Measurements from ENCODE around the gene MDP1. TPM values are rescaled to one million over a fixed set of nuclear protein-coding genes. Genes with fewer than 3 reads are reported as not detected.

Gene MDP1
- total and polyA plus RNA-seq, 2 of the 8 experiments (the other 6 are each of a cell fraction or from before 2014, with no cell fraction given): 17.7 to 32.2 TPM

GRCh38 chr14:24232121-24232644 lies 16.3 kb upstream of the MDP1 start, which contains the start of gene NEDD8 (continued):
- TF ChIP-seq CBX5 (IDR thresholded peaks at IDR 0.05; ENCODE audit: low read depth, low read length) (no peak), POU5F1 (IDR thresholded peaks at IDR 0.05; ENCODE audit: low read depth, low read length) (no peak), CHD7 (IDR thresholded peaks at IDR 0.05; ENCODE audit: insufficient replicate concordance, low read length) (no peak), NRF1 (IDR thresholded peaks at IDR 0.05; ENCODE audit: low read depth, low read length) (no peak), SUZ12 (IDR thresholded peaks at IDR 0.05; ENCODE audit: low read length) (no peak), SRF (IDR thresholded peaks at IDR 0.05; ENCODE audit: low read depth, low read length) (no peak), RBBP5 (IDR thresholded peaks at IDR 0.05; ENCODE audit: borderline replicate concordance, low read depth, low read length) (0 out of 2 replicates have a peak, but pooled peaks have one; percentile 19), JUN (IDR thresholded peaks at IDR 0.05; ENCODE audit: low read depth, low read length) (no peak), HDAC2 (IDR thresholded peaks at IDR 0.05; ENCODE audit: borderline replicate concordance in 1 of 2, low read depth in 2 of 2, low read length in 2 of 2) (no peak), POLR2A (IDR thresholded peaks at IDR 0.05; ENCODE audit: control extremely low read depth in 1 of 2, low read depth in 2 of 2, low read length in 2 of 2) (peak; percentile 17 to 41; a peak in 2 of 3 replicates), SIX5 (IDR thresholded peaks at IDR 0.05; ENCODE audit: low read depth, low read length) (peak; percentile 95)

Data from H1 (cell line).